K562 (cell line): ENCODE measurements around the gene RNF114. TPM values are rescaled to one million over a fixed set of nuclear protein-coding genes. Genes with fewer than 3 reads are reported as not detected.

ENCODE experiments used
- CC2D1A ChIP-seq: fragments of 450-650 bp; IDR thresholded peaks from 2 replicates; pipeline ENCODE4 v1.6.1; 2017; ENCODE audit warnings: mild to moderate bottlenecking
- E2F3 ChIP-seq: fragments of 250-450 bp; sonication (Bioruptor Pico); IDR thresholded peaks from 2 replicates; pipeline ENCODE4 v1.4.0; 2020; ENCODE audit warnings: mild to moderate bottlenecking
- EHMT2 ChIP-seq: fragments of 450-650 bp; IDR thresholded peaks from 2 replicates; pipeline ENCODE4 v1.6.1; 2018; ENCODE audit warnings: antibody characterized with exemption
- GABPB2 ChIP-seq: fragments of 250-450 bp; sonication (Bioruptor Pico); conservative IDR thresholded peaks from 2 replicates; pipeline ENCODE4 v1.5.1; 2021; ENCODE audit warnings: mild to moderate bottlenecking
- IRF9 ChIP-seq: fragments of 450-650 bp; IDR thresholded peaks from 2 replicates; pipeline ENCODE4 v1.6.1; 2016; ENCODE audit warnings: missing biosample characterization, missing genetic modification characterization
- MECOM ChIP-seq: fragments of 250-450 bp; sonication (Bioruptor Pico); IDR thresholded peaks from 2 replicates; pipeline ENCODE4 v1.8.0; 2022; ENCODE audit warnings: inconsistent platforms
- MNT ChIP-seq, 2 experiments: fragments of 450-650 bp; conservative IDR thresholded peaks; 2 replicates each; pipeline ENCODE4 v1.6.1; 2017; ENCODE audit warnings: mild to moderate bottlenecking in 2 of 2, moderate library complexity in 2 of 2
- MTA2 ChIP-seq: fragments of 450-650 bp; IDR thresholded peaks from 2 replicates; pipeline ENCODE4 v1.6.1; 2016; ENCODE audit warnings: low read depth
- NCOA1 ChIP-seq: fragments of 450-650 bp; IDR thresholded peaks from 2 replicates; pipeline ENCODE4 v1.6.1; 2016; ENCODE audit warnings: low read depth
- PHTF2 ChIP-seq: fragments of 250-450 bp; sonication (Bioruptor Pico); IDR thresholded peaks from 2 replicates; pipeline ENCODE4 v1.5.0; 2021; ENCODE audit warnings: mild to moderate bottlenecking
- PRMT5 ChIP-seq: sonication (generic); formaldehyde crosslinking; IDR thresholded peaks from 2 replicates; pipeline ENCODE4 v1.5.0; 2020; ENCODE audit warnings: missing genetic modification reagents
- SREBF2 ChIP-seq: sonication (generic); formaldehyde crosslinking; IDR thresholded peaks from 2 replicates; pipeline ENCODE4 v1.4.0; 2020; ENCODE audit warnings: mild to moderate bottlenecking, missing genetic modification reagents
- TFAM ChIP-seq: fragments of 250-450 bp; sonication (Bioruptor Pico); conservative IDR thresholded peaks from 2 replicates; pipeline ENCODE4 v1.5.0; 2021; ENCODE audit warnings: mild to moderate bottlenecking, moderate library complexity
- XRCC4 ChIP-seq: IDR thresholded peaks from one replicate; pipeline ENCODE4 v1.6.1; 2011; ENCODE audit not compliant: insufficient read depth, insufficient read length; ENCODE audit errors: extremely low read depth
- ZKSCAN1 ChIP-seq: fragments of 150-350 bp; IDR thresholded peaks from 2 replicates; pipeline ENCODE4 v1.6.1; 2016; ENCODE audit warnings: low read depth, low read length
- ZNF395 ChIP-seq: fragments of 200-800 bp; sonication (Bioruptor generic); IDR thresholded peaks from 2 replicates; pipeline ENCODE4 v1.6.1; 2017; ENCODE audit warnings: missing genetic modification characterization, missing compliant biosample characterization
- ZNF655 ChIP-seq: fragments of 250-450 bp; sonication (Bioruptor Pico); IDR thresholded peaks from 2 replicates; pipeline ENCODE4 v1.5.0; 2021
- ZNF785 ChIP-seq: fragments of 250-450 bp; sonication (Bioruptor Pico); IDR thresholded peaks from 2 replicates; pipeline ENCODE4 v1.4.0; 2020; ENCODE audit warnings: mild to moderate bottlenecking
- polyA plus RNA-seq, 8 experiments: library from polyadenylated mRNA; depleted of rRNA in 4 of 8; stranded (reverse) in 5 of 8; unstranded in 3 of 8; fragments of >200 nt; fragmentation: Nextera tagmentation in 2 of 8; fragmentation: Illumina TruSeq in 1 of 8; extraction: Ambion mirVana in 2 of 8; extraction: Trizol in 1 of 8; gene quantifications; 2 replicates each; pipeline versions ENCODE4 v1.2.1 to v1.2.3, GENCODE V29; 2011 to 2014; ENCODE audit warnings: inconsistent platforms in 1 of 8, missing spikeins in 1 of 8
- total RNA-seq, 7 experiments: library from RNA; depleted of rRNA in 6 of 7; stranded (reverse); fragments of >200 nt in 6 of 7; fragmentation: Illumina TruSeq in 2 of 7; extraction: Trizol in 2 of 7; gene quantifications; 2 replicates each; pipeline versions ENCODE4 v1.2.1 to v1.2.3, GENCODE V29; 2011 to 2021; ENCODE audit warnings: low replicate concordance in 1 of 7
- TF ChIP-seq, protein P1 (sequence below): fragments of 250-450 bp; sonication (Bioruptor Pico); IDR thresholded peaks from 2 replicates; pipeline ENCODE4 v1.6.1; 2021; ENCODE audit warnings: mild to moderate bottlenecking
- TF ChIP-seq, protein P2 (sequence below): fragments of 450-650 bp; formaldehyde crosslinking; IDR thresholded peaks from 2 replicates; pipeline ENCODE4 v1.4.0; 2022; ENCODE audit warnings: missing genetic modification characterization

The RNF114 gene
- total and polyA plus RNA-seq, 9 of the 15 experiments (the other 6 are each of a cell fraction or from before 2014, with no cell fraction given), result 38.6 to 111 (median 62.6) TPM

DNA sequence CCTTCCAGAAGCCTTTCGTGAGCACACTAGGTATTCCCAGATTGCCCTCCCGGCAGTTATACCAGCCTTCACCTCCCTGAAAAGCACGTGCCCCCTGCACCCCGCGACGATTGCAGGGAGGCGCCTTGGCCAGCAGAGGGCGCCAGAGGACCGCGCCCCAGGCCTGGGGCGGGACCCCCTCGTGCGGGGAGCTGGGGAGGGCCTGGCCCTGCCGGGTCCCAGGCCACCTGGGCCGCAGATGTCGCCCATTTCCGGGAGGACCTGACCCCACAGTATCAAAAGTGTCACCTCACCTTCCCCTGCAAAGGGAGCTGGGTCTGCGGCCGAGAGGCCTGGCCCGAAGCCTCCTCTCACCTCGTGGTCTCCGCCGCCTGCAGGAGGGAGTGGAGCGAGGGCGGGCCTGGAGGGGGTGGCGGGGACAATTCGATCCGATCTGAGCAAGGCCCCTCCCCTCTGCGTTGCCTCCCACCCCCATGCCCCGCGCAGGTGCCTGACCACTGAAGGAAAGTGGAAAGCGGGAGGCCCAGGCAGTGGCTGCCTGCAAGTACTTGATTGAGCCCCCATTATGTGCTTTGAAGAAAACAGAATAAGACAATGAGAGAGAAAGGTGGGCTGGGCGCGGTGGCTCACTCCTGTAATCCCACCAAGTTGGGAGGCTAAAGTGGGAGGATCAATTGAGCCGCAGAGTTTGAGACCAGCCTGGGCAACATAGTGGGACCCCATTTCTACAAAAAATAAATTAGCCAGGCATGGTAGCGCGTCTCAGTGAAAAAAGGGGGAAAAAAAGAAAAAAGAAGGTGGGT lies 43.0 kb downstream of the RNF114 start (continued):
- TF ChIP-seq, protein P1, sequence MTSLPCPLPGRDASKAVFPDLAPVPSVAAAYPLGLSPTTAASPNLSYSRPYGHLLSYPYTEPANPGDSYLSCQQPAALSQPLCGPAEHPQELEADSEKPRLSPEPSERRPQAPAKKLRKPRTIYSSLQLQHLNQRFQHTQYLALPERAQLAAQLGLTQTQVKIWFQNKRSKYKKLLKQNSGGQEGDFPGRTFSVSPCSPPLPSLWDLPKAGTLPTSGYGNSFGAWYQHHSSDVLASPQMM (CRISPR knock-in tag), result no peak
- TF ChIP-seq E2F3 (CRISPR knock-in tag) (0 out of 2 replicates have a peak, but pooled peaks have one; percentile 58), ZKSCAN1 (peak; percentile 53; the same call in 1 of the 2 replicates), PHTF2 (no peak), TFAM (CRISPR knock-in tag) (no peak), ZNF655 (CRISPR knock-in tag) (no peak), NCOA1 (no peak), GABPB2 (CRISPR knock-in tag) (no peak), SREBF2 (CRISPR knock-in tag) (no peak), PRMT5 (CRISPR knock-in tag) (no peak), CC2D1A (peak; percentile 70), MNT (conservative IDR thresholded peaks at IDR 0.05) (peak; percentile 93 to 96), MTA2 (no peak), EHMT2 (no peak), IRF9 (tag) (no peak), ZNF395 (CRISPR knock-in tag) (no peak), MECOM (CRISPR knock-in tag) (no peak), ZNF785 (no peak), XRCC4 (no peak)
- TF ChIP-seq, protein P2, sequence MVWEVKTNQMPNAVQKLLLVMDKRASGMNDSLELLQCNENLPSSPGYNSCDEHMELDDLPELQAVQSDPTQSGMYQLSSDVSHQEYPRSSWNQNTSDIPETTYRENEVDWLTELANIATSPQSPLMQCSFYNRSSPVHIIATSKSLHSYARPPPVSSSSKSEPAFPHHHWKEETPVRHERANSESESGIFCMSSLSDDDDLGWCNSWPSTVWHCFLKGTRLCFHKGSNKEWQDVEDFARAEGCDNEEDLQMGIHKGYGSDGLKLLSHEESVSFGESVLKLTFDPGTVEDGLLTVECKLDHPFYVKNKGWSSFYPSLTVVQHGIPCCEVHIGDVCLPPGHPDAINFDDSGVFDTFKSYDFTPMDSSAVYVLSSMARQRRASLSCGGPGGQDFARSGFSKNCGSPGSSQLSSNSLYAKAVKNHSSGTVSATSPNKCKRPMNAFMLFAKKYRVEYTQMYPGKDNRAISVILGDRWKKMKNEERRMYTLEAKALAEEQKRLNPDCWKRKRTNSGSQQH (CRISPR knock-in tag), result no peak
